Adrenal gland (tissue), 12 donors: ENCODE results near the gene IVNS1ABP. TPM values are rescaled to one million over a fixed set of nuclear protein-coding genes. Genes with fewer than 3 reads are reported as not detected.

Source experiments
- DNase-seq, 7 donors: peaks; one replicate each; pipeline ENCODE4 v3.0.0-alpha.2; 2019 to 2020
- H3K27ac ChIP-seq, 5 donors: fragments of 200-600 bp; sonication (generic) in 4 of 5; 1 replicate in 3 of 5; 2 replicates in 2 of 5; pipeline versions ENCODE4 v1.5.1 to v1.8.0; 2016 to 2020; ENCODE audit warnings: mild to moderate bottlenecking in 1 of 5
- H3K27me3 ChIP-seq: fragments of 200-600 bp; 2 replicates; pipeline ENCODE4 v1.8.0; 2021
- H3K36me3 ChIP-seq, 2 donors: fragments of 200-600 bp; replicated peaks in 1 of 2; 1 replicate in 1 of 2; 2 replicates in 1 of 2; pipeline versions ENCODE4 v1.5.1 to v1.8.0; 2018 to 2022
- H3K4me1 ChIP-seq, 2 donors: fragments of 200-600 bp; replicated peaks in 1 of 2; 1 replicate in 1 of 2; 2 replicates in 1 of 2; pipeline versions ENCODE4 v1.5.1 to v1.8.0; 2018 to 2021
- H3K4me3 ChIP-seq, 4 donors: fragments of 200-600 bp; sonication (generic) in 3 of 4; one replicate each; pipeline ENCODE4 v1.5.1; 2016 to 2018
- H3K9me3 ChIP-seq, 3 donors: fragments of 200-600 bp; sonication (generic) in 1 of 3; replicated peaks in 1 of 3; 1 replicate in 2 of 3; 2 replicates in 1 of 3; pipeline versions ENCODE4 v1.5.1 to v1.8.0; 2016 to 2021
- CTCF ChIP-seq, 6 experiments: fragments of 450-650 bp in 4 of 6; fragments of 200-600 bp in 2 of 6; sonication (generic) in 1 of 6; IDR thresholded peaks; 1 replicate in 5 of 6; 2 replicates in 1 of 6; pipeline versions ENCODE4 v1.5.1 to v1.8.0; 2016 to 2021; ENCODE audit warnings: antibody characterized with exemption in 6 of 6, mild to moderate bottlenecking in 2 of 6, moderate library complexity in 1 of 6
- POLR2A ChIP-seq, 2 donors: fragments of 450-650 bp; IDR thresholded peaks; one replicate each; pipeline ENCODE4 v1.6.1; 2017; ENCODE audit warnings: antibody characterized with exemption in 2 of 2, mild to moderate bottlenecking in 2 of 2, moderate library complexity in 1 of 2
- WGBS, 4 donors: extraction: QIAGEN DNeasy Blood & Tissue Kit in 2 of 4; methylation state at CpG; one replicate each; pipeline versions ENCODE4 v1.1.5 to v1.1.7; 2013 to 2017; 5-methylcytosine and 5-hydroxymethylcytosine counted together
- intact Hi-C, 2 donors: fragments of 100-400 bp; cut with DNase I; formaldehyde crosslinking; loops; one replicate each; pipeline versions ENCODE4 v1.14.1 to v1.15.0; 2022 to 2023
- polyA plus RNA-seq, 3 donors: library from polyadenylated mRNA; stranded (reverse); fragments of 200-250 nt in 2 of 3; fragments of 350-450 nt in 1 of 3; fragmentation: Illumina TruSeq in 1 of 3; extraction: RNeasy Lipid Tissue Mini Kit (QIAGEN cat#74804) in 1 of 3; gene quantifications; one replicate each; pipeline ENCODE4 v1.2.3, GENCODE V29; 2013 to 2014
- total RNA-seq, 9 donors: library from RNA; depleted of rRNA in 4 of 9; stranded (reverse); fragments of >200 nt in 4 of 9; fragments of 120-200 nt in 1 of 9; fragmentation: NEBNext Ultra II Directional in 1 of 9; extraction: Animal tissue kit (Norgen Biotek cat#: 25700) in 1 of 9; gene quantifications; one replicate each; pipeline versions ENCODE4 v1.1.0 to v1.2.4, GENCODE V29; 2013 to 2023
- donor health status: healthy with polysubstance abuse.
- donor health status: Bipolar disorder and iron deficiency.
- donor health status: DM: yes; HTN: yes; CAD: no.
- donor health status: DM: no; HTN: no; CAD: no.
- donor health status: DM: no; HTN: no; CAD: no.
- donor health status: DM: yes; HTN: yes; CAD: no.

Gene IVNS1ABP
- total and polyA plus RNA-seq, 12 donors = 20.4 to 119 (median 40.5) TPM

DNA sequence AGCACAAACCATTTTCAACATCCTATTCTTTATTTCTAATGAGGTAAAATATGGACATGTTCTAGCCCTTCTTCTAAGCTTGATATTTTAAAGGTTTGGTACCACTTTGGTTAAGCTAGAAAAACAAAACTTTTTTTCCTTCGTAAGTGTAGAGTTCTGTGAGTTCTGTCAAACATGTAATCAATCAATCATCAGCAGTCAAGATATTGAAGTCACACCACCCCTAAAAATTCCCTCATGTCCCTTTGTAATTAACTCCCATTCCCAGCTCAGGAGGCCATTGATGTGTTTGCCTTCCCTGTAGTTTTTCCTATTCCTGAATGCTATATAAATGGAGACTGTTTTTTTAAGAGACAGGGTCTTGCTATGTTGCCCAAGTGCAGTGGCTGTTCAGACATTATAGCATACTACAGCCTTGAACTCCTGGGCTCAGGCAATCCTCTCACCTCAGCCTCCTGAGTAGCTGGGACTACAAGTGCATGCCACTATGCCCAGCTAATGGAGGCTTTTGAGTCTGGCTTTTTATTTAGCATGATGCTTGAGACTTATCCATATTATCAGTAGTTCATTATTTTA lies 23.0 kb downstream of the IVNS1ABP start:
- intact Hi-C loops = no loop called here
- Histone ChIP-seq H3K27me3 (no peaks in the 10 kb centered on the region), H3K36me3 (peaks cover 0 to 40% of the 10 kb centered on the region in 2 donors), H3K27ac (no peak overlapping the region), H3K4me3 (no peak overlapping the region), H3K9me3 (no peaks in the 10 kb centered on the region), H3K4me1 (no peaks in the 10 kb centered on the region)
- TF ChIP-seq POLR2A (IDR thresholded peaks at IDR 0.05) (no peak), CTCF (IDR thresholded peaks at IDR 0.05) (no peak)
- WGBS, 4 donors = 91 to 97% (median 96%) methylated on average over 1 of the region's 1 CpG
- DNase-seq = no peak

DNA sequence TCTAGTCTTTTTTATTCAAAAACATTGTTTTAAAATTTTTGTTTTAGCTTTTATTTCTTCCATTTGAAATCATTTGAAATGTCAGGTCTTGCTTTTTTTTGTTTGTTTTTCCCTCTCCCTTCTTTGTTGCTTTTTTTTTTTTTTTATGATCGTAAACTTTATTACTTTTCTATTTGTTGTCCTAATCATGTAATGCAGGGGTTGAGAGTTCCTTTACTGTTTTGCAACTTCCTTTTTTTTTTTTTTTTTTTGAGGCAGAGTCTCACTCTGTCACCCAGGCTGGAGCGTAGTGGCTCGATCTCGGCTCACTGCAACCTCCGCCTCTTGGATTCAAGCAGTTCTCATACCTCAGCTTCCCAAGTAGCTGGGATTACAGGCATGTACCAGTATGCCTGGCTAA lies 24.8 kb downstream of the IVNS1ABP start:
- no peak overlapping the region for H3K4me3 ChIP-seq
- no peak for TF ChIP-seq POLR2A (IDR thresholded peaks at IDR 0.05)
- TF ChIP-seq CTCF (IDR thresholded peaks at IDR 0.05) = no peak
- H3K9me3 ChIP-seq = no peaks in the 10 kb centered on the region
- H3K27me3 ChIP-seq = no peaks in the 10 kb centered on the region
- no peak overlapping the region for H3K27ac ChIP-seq
- H3K4me1 ChIP-seq = no peaks in the 10 kb centered on the region
- peaks cover 0 to 22% of the 10 kb centered on the region in 2 donors for H3K36me3 ChIP-seq
- DNase-seq = peak in 1 of 7 donors; percentile 50
- WGBS, 4 donors = 71 to 84% (median 79%) methylated on average over 5 of the region's 5 CpGs
- intact Hi-C loops = no loop called here

GRCh38 chr1:185291652-185292051 lies 25.4 kb downstream of the IVNS1ABP start:
- Histone ChIP-seq H3K4me3 (no peak overlapping the region), H3K36me3 (peaks cover 0 to 17% of the 10 kb centered on the region in 2 donors), H3K27me3 (no peaks in the 10 kb centered on the region), H3K27ac (no peak overlapping the region), H3K4me1 (no peaks in the 10 kb centered on the region), H3K9me3 (no peaks in the 10 kb centered on the region)
- no peak for TF ChIP-seq POLR2A (IDR thresholded peaks at IDR 0.05)
- no peak for TF ChIP-seq CTCF (IDR thresholded peaks at IDR 0.05)
- WGBS, 4 donors = 71 to 84% (median 81%) methylated on average over 1 of the region's 1 CpG
- DNase-seq = no peak
- intact Hi-C loops = no loop called here

- Histone ChIP-seq H3K9me3 (no peaks in the 10 kb centered on the region), H3K36me3 (peaks cover 0 to 12% of the 10 kb centered on the region in 2 donors), H3K27me3 (no peaks in the 10 kb centered on the region), H3K4me1 (no peaks in the 10 kb centered on the region), H3K27ac (no peak overlapping the region), H3K4me3 (no peak overlapping the region)
- 81 to 100% (median 88%) methylated on average over 1 of the region's 1 CpG for WGBS, 4 donors
- no peak for DNase-seq
- TF ChIP-seq POLR2A (IDR thresholded peaks at IDR 0.05) = no peak
- no peak for TF ChIP-seq CTCF (IDR thresholded peaks at IDR 0.05)
- intact Hi-C loops = no loop called here
Observed at GRCh38 chr1:185291159-185291558, 25.9 kb downstream of the IVNS1ABP start.
